Frontal cortex (tissue), 4 donors: Measurements from ENCODE around the gene CLEC4M. TPM values are rescaled to one million over a fixed set of nuclear protein-coding genes. Genes with fewer than 3 reads are reported as not detected.
"Not testable (repeated sequence)": the region's sequence is repeated elsewhere in the genome, so short reads cannot be mapped to it uniquely, and the experiment has no call there.

Experiments used
- DNase-seq, 2 donors: peaks; one replicate each; pipeline ENCODE4 v3.0.0; 2012; ENCODE audit warnings: low spot score in 2 of 2
- FAIRE-seq: peaks from 2 replicates; lab custom pipeline; 2012; peaks lifted over from hg19 to GRCh38; lab: Jason Lieb, UNC
- total RNA-seq: library from RNA; depleted of rRNA; stranded (reverse); fragments of >200 nt; gene quantifications from one replicate; pipeline ENCODE4 v1.2.3, GENCODE V29; 2014
- donor health status: control.
- donor health status: control.
- donor health status: control.

Gene CLEC4M
- total RNA-seq, 1 donor from 2014 or later, result not detected

DNA sequence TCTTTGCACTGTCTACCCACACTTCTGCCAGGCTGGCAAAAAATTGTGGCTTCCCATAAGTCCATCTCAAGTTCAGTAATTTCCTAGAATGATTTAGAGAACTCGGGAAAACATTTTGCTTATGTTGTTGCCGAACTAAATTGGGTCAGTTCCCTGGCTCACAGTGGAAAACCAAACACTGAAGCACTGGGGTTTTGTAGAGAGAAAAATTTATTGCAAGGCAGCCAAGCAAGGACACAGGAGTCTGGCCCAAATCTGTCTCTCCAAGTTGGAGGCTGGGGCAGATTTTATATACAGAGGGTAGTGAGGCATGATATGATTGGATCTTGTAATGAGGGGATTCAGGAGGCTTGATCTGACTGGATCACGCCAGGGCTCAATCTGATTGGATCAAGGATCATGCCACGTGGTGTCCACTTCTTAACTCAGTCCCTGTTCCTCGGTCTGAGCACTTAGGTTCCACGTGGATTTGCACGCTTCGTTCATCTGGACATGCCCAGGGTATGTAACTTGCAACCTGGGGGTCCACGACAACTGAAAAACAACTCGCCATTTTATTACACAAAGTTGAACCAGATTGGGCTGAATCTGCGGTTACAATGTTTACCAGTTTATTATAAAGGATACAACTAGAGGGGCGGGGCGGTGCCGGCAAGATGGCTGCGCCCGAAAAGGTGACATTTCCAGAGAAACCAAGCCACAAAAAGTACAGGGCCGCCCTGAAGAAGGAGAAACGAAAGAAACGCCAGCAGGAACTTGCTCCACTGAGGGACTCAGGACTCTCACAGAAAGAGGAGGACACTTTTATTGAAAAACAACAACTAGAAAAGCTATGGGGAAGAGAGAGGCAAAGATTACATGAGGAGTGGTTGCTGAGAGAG is 23.0 kb upstream of the CLEC4M start:
- no peak for FAIRE-seq
- DNase-seq, result no peak

DNA sequence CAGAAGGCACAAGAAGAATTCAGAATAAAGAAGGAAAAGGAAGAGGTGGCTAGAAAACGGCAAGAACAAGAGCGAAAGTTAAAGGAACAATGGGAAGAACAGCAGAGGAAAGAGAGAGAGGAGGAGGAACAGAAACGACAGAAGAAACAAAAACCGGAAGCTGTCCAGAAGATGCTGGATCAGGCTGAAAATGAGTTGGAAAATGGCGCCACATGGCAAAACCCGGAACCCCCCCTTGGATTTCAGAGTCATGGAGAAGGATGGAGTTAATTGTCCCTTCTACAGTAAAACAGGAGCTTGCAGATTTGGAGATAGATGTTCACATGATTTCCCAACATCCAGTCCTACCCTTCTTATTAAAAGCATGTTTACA is 22.4 kb upstream of the CLEC4M start:
- DNase-seq, result no peak
- no peak for FAIRE-seq

DNA sequence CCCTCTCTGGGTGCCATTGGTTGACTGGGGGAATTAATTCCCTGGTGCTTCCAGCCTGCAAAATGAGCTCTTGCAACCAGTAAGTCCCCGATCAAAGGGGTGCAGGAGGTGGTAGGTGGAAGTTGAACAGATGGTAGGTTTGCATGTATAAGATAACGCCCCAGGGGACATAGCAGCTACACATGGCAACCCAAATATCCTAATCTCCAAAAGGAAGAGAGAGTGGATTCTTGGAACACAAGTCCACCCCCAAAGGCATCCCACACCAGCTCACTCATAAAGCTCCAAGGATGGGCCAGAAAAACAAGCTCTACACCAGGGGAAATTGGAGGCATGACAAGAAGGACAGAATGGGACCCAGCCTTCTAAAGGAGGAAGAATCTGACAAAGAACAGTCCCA is 20.5 kb upstream of the CLEC4M start:
- no peak for FAIRE-seq
- DNase-seq, result no peak

DNA sequence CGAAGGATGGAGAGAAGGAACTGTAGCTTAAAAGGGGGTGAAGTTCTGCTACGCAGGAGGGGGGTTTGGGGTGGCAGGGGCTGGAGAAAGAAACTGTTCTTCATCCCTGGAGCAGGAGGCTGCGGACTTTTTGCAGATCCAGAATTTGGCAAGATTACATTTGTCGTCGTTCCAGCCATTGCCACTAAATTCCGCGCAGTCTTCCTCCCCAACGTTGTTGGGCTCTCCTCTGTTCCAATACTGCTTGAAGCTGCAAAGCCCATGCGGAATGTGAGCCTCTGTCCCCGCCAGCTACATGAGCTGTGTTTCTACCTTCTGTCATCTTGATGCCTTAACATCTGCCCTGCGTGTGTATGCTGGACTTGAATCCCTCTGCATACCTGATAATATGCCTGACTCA is 20.1 kb upstream of the CLEC4M start:
- DNase-seq (no peak), FAIRE-seq (no peak)

DNA sequence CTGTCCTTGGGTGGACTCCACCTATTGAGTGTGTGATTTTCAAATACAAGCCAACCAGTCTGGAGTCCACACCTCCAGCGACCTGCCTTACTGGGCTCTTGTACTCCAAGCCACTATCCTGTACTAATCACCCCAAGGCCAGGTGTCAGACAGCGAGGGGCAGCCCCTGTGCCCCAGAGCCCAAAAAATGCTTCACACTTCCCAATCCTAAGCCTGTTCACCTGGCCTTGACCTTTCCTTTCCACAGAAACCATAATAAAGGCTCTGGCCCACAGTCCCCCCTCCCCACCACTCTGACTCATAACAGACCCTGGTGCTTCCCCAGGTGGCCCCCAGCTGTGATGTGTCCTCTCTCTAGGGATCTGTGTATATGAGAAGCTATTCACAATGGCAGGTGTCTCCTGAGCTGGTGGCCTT is 19.6 kb upstream of the CLEC4M start:
- FAIRE-seq (no peak), DNase-seq (no peak)

DNA sequence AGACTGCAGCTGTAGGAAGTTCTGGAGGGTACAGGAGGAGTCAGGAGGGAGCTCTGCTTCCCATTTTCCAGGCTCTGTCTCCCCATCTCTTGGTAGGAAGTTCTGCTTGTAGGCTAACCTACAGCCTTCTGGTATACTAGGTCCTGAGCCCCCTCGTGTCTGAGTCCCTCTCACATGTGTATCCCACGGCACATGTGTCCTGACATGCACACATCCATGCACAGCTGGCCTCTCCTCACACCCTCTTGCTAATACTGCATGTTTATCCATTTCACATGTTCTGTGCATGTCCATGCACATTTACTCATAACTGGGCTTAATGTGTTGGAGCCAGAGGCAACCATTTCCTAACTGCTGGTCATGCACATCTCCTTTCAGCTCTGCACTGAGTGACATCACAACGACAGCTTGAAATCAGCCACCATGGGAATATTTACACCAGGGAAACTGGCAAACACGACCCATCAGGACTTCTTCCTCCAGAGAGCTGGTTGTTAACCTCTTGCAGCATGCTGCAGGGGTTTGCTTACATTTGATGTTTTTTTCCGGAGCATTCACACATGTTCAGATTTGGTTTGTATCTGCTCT is 18.8 kb upstream of the CLEC4M start:
- DNase-seq (no peak), FAIRE-seq (no peak)

DNA sequence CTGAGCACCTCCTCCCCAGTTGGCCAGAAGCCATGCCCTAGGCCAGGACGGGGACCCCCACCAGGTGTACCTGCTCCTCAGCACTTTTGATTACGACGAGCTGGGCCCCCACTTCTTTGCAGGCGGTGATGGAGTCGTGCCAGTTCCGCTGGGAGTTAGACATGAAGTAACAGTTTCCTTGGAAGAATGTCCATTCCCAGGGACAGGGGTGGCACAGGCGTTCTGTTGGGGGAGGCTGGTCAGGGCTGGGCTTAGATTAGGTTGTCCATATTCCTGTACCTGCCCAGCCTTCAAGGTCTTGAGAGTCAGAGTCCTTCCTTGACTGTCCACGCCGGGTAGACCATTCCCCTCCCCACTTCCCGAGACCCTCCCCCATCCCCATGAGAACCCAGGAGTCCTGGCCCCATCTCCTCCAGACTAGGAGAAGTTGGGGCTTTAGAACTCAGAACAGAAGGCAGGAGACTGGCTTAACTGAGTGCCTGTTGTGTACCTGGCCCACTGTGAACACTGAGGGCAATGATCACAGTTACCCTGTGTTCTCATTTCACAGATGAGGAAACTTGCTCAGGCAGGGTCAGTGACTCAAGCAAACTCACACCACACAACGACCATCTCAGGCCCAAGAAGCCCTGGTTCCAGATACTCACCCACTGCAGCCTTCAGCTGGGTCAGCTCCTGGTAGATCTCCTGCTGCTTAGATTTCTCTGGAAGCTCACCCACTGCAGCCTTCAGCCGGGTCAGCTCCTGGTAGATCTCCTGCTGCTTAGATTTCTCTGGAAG is 18.0 kb upstream of the CLEC4M start:
- no peak for DNase-seq
- no peak for FAIRE-seq

DNA sequence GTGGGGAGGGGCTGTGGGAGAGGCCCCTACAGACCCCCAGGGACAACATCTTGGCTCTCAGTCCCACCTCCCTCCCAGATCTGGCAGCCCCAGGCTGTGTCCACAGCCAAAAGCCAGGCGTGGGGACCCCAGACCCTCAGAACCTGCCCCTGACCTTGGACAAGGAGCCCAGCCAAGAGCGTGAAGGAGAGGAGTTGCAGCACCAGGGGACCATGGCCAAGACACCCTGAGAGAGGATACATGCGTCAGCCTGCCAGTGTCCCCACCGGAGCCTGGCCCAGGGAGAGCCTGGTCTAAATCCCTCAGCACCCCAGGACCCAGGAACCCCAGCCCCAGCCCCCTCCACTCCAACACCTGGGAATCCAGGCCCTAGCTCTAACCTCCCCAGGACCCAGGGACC is 16.7 kb upstream of the CLEC4M start:
- DNase-seq, FAIRE-seq: not testable (repeated sequence)

DNA sequence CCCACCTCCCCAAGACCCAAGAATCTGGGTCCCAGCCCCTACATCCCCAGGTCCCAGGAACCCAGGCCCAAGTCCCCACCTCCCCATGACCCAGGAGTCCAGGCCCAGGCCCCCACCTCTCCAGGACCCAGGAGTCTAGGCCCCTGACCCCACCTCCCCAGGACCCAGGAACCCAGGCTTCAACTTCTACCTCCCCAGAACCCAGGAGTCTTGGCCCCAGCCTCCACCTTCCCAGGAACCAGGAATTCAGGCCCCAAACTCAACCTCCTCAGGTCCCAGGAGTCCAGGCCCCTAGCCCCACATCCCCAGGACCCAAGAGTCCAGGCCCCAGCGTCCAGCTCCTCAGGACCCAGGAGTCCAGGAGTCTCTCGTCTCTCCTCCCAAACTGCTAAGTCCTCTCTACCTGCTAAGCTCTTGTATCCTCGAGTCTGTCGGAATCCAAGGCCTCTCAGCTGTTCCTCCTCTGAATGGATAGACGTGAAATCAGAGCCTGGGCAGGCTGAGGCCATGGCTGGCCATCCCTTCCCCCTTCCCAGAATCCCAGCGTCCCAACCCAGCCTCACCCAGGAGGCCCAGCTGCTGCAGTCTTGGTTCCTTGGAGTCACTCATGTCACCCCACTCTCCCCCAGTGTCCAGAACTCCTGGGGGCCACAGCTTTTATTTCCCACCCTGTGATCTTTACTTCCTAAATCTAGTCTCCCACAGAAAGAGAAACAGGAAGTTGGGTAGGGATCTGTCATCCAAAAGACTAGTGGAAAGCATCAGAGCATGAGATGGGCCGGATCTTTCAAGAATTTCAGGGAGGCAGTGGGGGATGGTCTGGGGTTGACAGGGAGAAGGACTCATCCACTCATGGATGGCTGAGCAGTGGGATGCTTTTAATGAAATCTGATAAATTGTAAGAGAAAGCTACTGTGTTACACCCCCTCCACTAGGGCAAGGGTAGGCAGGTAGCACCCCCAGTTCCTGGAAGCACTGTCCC is 15.8 kb upstream of the CLEC4M start, which contains the start of gene CD209:
TSS of gene CD209 (minus strand) at position 632 of the 982 bp plus-strand sequence. CDS start at position 609, 23 bp downstream.
- FAIRE-seq, result no peak
- no peak for DNase-seq

DNA sequence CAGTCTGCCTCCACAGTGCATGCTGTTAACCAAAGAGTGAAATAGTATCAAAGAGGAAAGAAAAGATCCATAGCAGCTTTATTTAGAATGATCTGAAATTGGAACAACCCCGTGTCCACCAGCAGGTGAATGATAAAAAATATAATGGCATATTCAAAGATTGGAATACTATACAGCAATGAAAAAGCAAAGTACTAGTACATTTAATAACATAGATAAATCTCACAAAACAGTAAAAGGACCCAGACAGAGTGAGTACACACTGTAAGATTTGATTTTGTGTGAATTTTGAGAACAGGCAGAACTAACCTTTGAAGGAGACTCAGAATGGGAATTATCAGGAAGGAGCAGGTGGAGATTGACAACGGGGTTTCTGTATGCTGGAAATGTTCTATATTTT is 14.9 kb upstream of the CLEC4M start:
- DNase-seq (no peak), FAIRE-seq (no peak)

DNA sequence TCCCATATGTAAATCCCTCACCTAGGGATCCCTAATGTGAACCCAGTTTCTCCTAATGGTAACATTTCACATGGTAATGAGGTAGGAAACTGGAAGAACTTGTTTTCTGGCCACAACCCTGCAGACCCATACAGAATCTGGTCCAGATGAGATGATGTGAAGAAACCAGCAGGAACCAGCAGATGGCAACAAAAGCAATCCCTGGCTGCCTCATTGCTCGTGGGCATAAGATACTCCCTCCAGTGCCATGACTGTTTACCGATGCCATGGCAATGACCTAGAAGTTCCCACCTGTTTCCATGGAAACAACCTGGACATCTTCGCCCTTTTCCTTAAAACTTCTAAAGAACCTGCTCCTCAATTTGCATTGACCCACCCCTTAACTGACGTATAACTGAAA is 14.3 kb upstream of the CLEC4M start:
- DNase-seq (no peak), FAIRE-seq (no peak)

DNA sequence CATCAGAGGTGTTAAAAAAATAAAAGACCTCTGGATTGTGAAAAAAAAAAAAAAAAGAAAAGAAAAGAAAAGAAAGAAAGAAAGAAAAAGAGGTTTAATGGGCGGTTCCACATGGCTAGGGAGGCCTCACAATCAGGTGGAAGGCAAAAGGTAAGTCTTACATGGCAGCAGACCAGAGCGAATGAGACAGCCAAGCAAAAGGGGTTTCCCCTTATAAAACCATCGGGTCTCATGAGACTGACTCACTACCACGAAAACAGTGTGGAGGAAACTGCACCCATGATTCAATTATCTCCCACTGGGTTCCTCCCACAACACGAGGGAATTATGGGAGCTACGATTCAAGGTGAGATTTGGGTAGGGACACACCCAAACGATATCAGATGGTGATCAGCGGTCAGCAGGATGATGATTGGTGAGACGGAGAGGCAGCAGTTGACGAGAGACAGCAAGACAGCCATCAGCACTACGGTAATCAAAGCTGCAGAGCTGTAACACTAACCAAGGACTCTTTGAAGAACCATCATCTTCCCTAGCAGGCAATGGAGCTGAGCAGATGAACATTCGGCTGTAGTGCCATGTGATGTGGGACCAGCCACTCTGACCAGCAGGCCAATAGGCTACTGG is 11.8 kb upstream of the CLEC4M start:
- DNase-seq (no peak), FAIRE-seq (no peak)

DNA sequence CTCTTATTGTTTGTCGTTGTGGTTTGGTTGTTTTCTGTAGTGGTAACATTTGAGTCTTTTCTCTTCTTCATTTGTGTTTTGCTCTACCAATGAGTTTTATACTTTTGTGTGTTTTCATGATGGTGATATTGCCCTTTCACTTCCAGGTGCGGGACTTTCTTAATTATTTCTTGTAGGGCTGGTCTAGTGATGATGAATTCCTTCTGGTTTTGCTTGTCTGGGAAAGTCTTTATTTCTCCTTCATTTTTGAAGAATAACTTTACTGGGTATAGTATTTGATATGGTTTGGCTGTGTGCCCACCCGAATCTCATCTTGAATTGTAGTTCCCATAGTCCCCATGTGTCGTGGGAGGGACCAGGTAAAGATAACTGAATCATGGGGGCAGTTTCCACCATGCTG is 6.8 kb upstream of the CLEC4M start:
- DNase-seq (no peak), FAIRE-seq (no peak)

DNA sequence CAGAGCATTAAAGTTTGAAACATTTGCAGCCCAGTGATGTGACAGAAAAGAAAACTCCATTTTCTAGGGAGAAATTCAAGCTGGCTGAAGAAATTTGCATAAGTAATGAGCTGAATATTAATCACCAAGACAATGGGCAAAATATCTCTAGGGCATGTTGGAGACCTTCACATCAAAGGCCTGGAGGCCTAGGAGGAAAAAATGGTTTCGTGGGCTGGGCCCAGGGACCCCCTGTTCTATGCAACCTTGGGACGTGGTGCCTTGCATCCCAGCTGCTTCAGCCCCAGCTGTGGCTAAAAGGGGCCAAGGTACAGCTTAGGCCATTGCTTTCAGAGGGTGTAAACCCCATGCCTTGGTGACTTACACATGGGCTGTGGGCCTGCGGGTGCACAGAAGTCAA is 5.7 kb upstream of the CLEC4M start:
- FAIRE-seq (no peak), DNase-seq (no peak)

DNA sequence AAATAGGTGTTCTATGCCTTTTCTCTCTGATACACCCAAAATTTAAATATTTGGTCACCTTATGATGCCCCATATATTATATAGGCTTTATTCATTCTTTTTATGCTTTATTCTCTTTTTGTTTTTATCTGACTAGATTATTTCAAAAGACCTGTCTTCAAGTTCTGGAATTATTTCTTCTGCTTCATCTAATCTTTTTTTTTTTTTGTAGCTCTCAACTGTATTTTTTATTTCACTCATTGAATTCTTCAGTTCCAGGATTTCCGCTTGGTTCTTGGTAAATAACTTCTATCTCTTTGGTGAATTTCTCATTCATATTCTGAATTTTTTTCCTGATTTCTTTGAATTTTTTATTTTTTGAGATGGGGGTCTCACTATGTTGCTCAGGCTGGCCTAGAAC is 3.9 kb upstream of the CLEC4M start:
- no peak for FAIRE-seq

DNA sequence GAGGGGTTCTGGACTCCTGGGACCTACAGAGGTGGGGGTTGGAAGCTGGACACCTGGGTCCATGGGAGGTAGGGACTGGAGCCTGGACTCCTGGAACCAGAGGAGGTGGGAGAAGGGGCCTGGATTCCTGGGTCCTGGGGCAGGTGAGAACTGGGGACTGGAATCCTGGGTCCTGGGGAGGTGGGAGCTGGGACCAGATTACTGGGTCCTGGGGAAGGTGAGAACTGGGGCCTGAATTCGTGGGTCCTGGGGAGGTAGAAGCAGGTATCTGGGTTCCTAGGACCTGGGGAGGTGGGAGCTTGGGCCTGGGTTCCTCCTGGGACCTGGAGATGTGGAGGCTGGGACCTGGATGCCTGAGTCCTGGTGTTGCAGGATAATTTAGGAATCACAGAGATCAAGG is 653 bp downstream of the CLEC4M start:
- FAIRE-seq (no peak), DNase-seq (no peak)

More for the DNA sequence above, 3.9 kb upstream of the CLEC4M start:
- DNase-seq, result no peak

DNA sequence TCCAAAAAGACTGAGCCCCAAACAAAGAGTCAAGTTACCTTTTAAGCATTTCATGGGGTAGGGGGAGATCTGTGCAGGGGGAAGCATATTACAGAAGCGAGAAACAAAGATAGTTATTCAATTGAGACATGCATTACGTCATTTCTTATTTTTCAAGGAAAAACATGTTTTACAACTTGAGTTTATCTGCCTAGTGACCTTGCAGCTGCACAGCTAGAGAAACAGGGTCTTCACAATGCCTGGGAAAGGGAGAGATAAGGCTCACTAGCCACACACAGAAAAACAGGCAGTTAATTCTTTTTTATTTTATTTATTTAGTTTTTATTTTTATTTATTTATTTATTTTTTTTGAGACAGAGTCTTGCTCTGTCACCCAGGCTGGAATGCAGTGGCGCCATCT is 1.1 kb downstream of the CLEC4M start:
- DNase-seq, FAIRE-seq: not testable (repeated sequence)

DNA sequence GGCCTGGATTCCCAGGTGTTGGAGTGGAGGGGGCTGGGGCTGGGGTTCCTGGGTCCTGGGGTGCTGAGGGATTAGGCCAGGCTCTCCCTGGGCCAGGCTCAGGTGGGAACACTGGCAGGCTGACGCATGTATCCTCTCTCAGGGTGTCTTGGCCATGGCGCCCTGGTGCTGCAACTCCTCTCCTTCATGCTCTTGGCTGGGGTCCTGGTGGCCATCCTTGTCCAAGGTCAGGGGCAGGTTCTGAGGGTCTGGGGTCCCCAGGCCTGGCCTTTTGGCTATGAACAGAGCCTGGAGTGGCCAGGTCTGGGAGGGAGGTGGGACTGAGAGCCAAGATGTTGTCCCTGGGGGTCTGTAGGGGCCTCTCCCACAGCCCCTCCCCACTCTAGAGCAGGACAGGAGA is 2.0 kb downstream of the CLEC4M start:
- FAIRE-seq, DNase-seq: not testable (repeated sequence)

DNA sequence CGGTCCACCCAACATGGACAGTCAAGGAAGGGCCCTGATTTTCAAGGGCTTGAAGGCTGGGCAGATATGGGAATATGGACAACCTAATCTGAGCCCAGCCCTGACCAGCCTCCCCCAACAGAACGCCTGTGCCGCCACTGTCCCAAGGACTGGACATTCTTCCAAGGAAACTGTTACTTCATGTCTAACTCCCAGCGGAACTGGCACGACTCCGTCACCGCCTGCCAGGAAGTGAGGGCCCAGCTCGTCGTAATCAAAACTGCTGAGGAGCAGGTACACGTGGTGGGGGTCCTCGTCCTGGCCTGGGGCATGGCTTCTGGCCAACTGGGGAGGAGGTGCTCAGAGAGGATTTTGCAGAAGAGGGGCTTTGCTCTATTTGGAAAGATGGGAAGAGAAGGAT is 3.5 kb downstream of the CLEC4M start:
- FAIRE-seq (no peak), DNase-seq (no peak)
